HL-60 (cell line): ENCODE measurements around the gene GTPBP6.
A peak's percentile ranks its signal among the peaks of the same experiment; 100 is the strongest.
"Not testable (repeated sequence)": the region's sequence is repeated elsewhere in the genome, so short reads cannot be mapped to it uniquely, and the experiment has no call there.

Source experiments
- DNase-seq, 2 experiments: peaks; one replicate each; pipeline ENCODE4 v3.0.0-alpha.2; 2010 to 2020; ENCODE audit warnings: low read depth in 1 of 2, low spot score in 1 of 2
- H3K27ac ChIP-seq: fragments of 250-450 bp; sonication (Bioruptor Pico); replicated peaks from 2 replicates; pipeline ENCODE4 v1.5.1; 2020; ENCODE audit warnings: mild to moderate bottlenecking, moderate library complexity
- H3K27me3 ChIP-seq: fragments of 250-450 bp; sonication (Bioruptor Pico); 2 replicates; pipeline ENCODE4 v1.5.1; 2021; ENCODE audit warnings: mild to moderate bottlenecking, moderate library complexity; ENCODE audit not compliant: insufficient read depth, poor library complexity, severe bottlenecking
- H3K4me3 ChIP-seq: replicated peaks from 2 replicates; pipeline ENCODE4 v1.5.1; 2011; ENCODE audit warnings: mild to moderate bottlenecking, control low read depth, low read length; ENCODE audit not compliant: insufficient read depth
- CTCF ChIP-seq: IDR thresholded peaks from one replicate; pipeline ENCODE4 v1.5.1; 2011; ENCODE audit warnings: low read length, control low read depth, inconsistent platforms; ENCODE audit not compliant: insufficient read depth
- GABPA ChIP-seq: IDR thresholded peaks from 2 replicates; pipeline ENCODE4 v1.6.1; 2012; ENCODE audit warnings: low read depth
- POLR2AphosphoS5 ChIP-seq: IDR thresholded peaks from 2 replicates; pipeline ENCODE4 v1.6.1; 2012; ENCODE audit warnings: low read depth
- REST ChIP-seq: IDR thresholded peaks from 2 replicates; pipeline ENCODE4 v1.6.1; 2012; ENCODE audit warnings: low read depth; ENCODE audit not compliant: insufficient replicate concordance
- SPI1 ChIP-seq: IDR thresholded peaks from 2 replicates; pipeline ENCODE4 v1.6.1; 2012; ENCODE audit warnings: low read depth, mild to moderate bottlenecking, borderline replicate concordance

Gene GTPBP6

GRCh38 chrX:265502-265901 lies 53.1 kb downstream of the GTPBP6 start:
- H3K27ac ChIP-seq = no peak overlapping the region
- H3K27me3 ChIP-seq = no peaks in the 10 kb centered on the region
- TF ChIP-seq POLR2AphosphoS5 = no peak
- DNase-seq = no peak
- no peak overlapping the region for H3K4me3 ChIP-seq

- no peak overlapping the region for H3K27ac ChIP-seq
- TF ChIP-seq SPI1 (no peak), CTCF (no peak), POLR2AphosphoS5 (no peak), GABPA (no peak), REST (no peak)
- DNase-seq = peak in 1 of 2 experiments; percentile 62
These were observed 53.8 kb downstream of the GTPBP6 start for GRCh38 chrX:264634-265455.

GRCh38 chrX:264006-264405 lies 54.6 kb downstream of the GTPBP6 start:
- not testable (repeated sequence) for H3K4me3 ChIP-seq, DNase-seq, H3K27ac ChIP-seq, H3K27me3 ChIP-seq

More at GRCh38 chrX:264634-265455, 53.8 kb downstream of the GTPBP6 start:
- H3K27me3 ChIP-seq = no peaks in the 10 kb centered on the region
- H3K4me3 ChIP-seq = no peak overlapping the region

- no peak overlapping the region for H3K27ac ChIP-seq
- DNase-seq = no peak
- no peaks in the 10 kb centered on the region for H3K27me3 ChIP-seq
- H3K4me3 ChIP-seq = no peak overlapping the region
- no peak for TF ChIP-seq GABPA
- TF ChIP-seq CTCF = no peak
- no peak for TF ChIP-seq POLR2AphosphoS5
- no peak for TF ChIP-seq REST
- TF ChIP-seq SPI1 = no peak
These were observed 56.2 kb downstream of the GTPBP6 start for GRCh38 chrX:262381-262909.
